A549 (cell line): ENCODE results near the gene TPST1. TPM values are rescaled to one million over a fixed set of nuclear protein-coding genes. Genes with fewer than 3 reads are reported as not detected.
A peak's percentile ranks its signal among the peaks of the same experiment; 100 is the strongest.

Experiments
- ATAC-seq, 2 experiments: fragments of 200-7000 bp in 1 of 2; fragments of >200 bp in 1 of 2; cut with Nextera tagmentation in 1 of 2; cut with Tn5 transposase in 1 of 2; 3 replicates each; pipeline versions ENCODE4 v1.8.0 to v1.9.1; 2018 to 2020; ENCODE audit warnings: mild to moderate bottlenecking in 1 of 2, moderate library complexity in 1 of 2
- CTCF ChIA-PET: fragments of 300-600 bp; sonication (Branson Sonifier 250); formaldehyde crosslinking; extraction: SDS; loops from one replicate; lab custom pipeline; 2021; ENCODE audit warnings: antibody characterized with exemption, inconsistent platforms; lab: Yijun Ruan, JAX
- POLR2A ChIA-PET: fragments of 350-600 bp; formaldehyde crosslinking; extraction: SDS; loops from one replicate; lab custom pipeline; 2021; ENCODE audit warnings: antibody characterized with exemption, inconsistent platforms; lab: Yijun Ruan, JAX
- DNase-seq, 2 experiments: peaks; one replicate each; pipeline versions ENCODE4 v3.0.0 to v3.0.0-alpha.2; 2011 to 2016; ENCODE audit warnings: low read depth in 1 of 2, low spot score in 1 of 2
- FAIRE-seq: peaks from 2 replicates; lab custom pipeline; 2011; peaks lifted over from hg19 to GRCh38; lab: Jason Lieb, UNC
- H3K27ac ChIP-seq, 2 experiments: fragments of >200 bp; sonication (Bioruptor Twin); formaldehyde crosslinking; 3 replicates each; pipeline ENCODE4 v1.5.1; 2016 to 2017
- H3K4me1 ChIP-seq: fragments of >200 bp; sonication (Bioruptor Twin); formaldehyde crosslinking; 3 replicates; pipeline ENCODE4 v1.6.1; 2016
- H3K4me2 ChIP-seq: fragments of >200 bp; sonication (Bioruptor Twin); formaldehyde crosslinking; 3 replicates; pipeline ENCODE4 v1.6.1; 2016
- H3K4me3 ChIP-seq: fragments of >200 bp; sonication (Bioruptor Twin); formaldehyde crosslinking; 3 replicates; pipeline ENCODE4 v1.5.1; 2016
- H3K9me3 ChIP-seq: fragments of >200 bp; sonication (Bioruptor Twin); formaldehyde crosslinking; 3 replicates; pipeline ENCODE4 v1.6.1; 2016
- CBX8 ChIP-seq: fragments of 200-600 bp; sonication (generic); IDR thresholded peaks from 2 replicates; pipeline ENCODE4 v1.6.1; 2016
- CHD4 ChIP-seq: fragments of 200-600 bp; sonication (generic); IDR thresholded peaks from 2 replicates; pipeline ENCODE4 v1.6.1; 2016; ENCODE audit warnings: antibody characterized with exemption, mild to moderate bottlenecking, borderline replicate concordance
- EHF ChIP-seq: fragments of 250-450 bp; sonication (Bioruptor Pico); IDR thresholded peaks from 2 replicates; pipeline ENCODE4 v1.5.0; 2020; ENCODE audit warnings: mild to moderate bottlenecking
- ESRRA ChIP-seq: fragments of 150-350 bp; IDR thresholded peaks from 2 replicates; pipeline ENCODE4 v1.6.1; 2014; ENCODE audit warnings: mild to moderate bottlenecking, low read length, borderline replicate concordance
- FOXS1 ChIP-seq: fragments of 250-450 bp; sonication (Bioruptor Pico); IDR thresholded peaks from 2 replicates; pipeline ENCODE4 v1.5.0; 2020; ENCODE audit warnings: mild to moderate bottlenecking, moderate library complexity
- HOXA7 ChIP-seq: fragments of 250-450 bp; sonication (Bioruptor Pico); IDR thresholded peaks from 2 replicates; pipeline ENCODE4 v1.5.0; 2020; ENCODE audit warnings: mild to moderate bottlenecking, moderate library complexity
- JUNB ChIP-seq: fragments of >200 bp; sonication (Bioruptor Twin); formaldehyde crosslinking; IDR thresholded peaks from 2 replicates; pipeline ENCODE4 v1.6.1; 2016
- MAFK ChIP-seq: fragments of 450-650 bp; IDR thresholded peaks from 2 replicates; pipeline ENCODE4 v1.6.1; 2014; ENCODE audit not compliant: partially characterized antibody
- NR3C1 ChIP-seq: fragments of >200 bp; sonication (Bioruptor Twin); formaldehyde crosslinking; IDR thresholded peaks from 3 replicates; pipeline ENCODE4 v1.6.1; 2017
- RAD21 ChIP-seq, 2 experiments: fragments of >200 bp in 1 of 2; sonication (Bioruptor Twin) in 1 of 2; formaldehyde crosslinking in 1 of 2; IDR thresholded peaks in 1 of 2; conservative IDR thresholded peaks in 1 of 2; 2 replicates in 1 of 2; 3 replicates in 1 of 2; pipeline ENCODE4 v1.6.1; 2012 to 2018; ENCODE audit warnings: inconsistent platforms in 1 of 2
- RCOR1 ChIP-seq: fragments of 150-350 bp; IDR thresholded peaks from 2 replicates; pipeline ENCODE4 v1.6.1; 2014; ENCODE audit warnings: antibody characterized with exemption, low read length, low read depth
- RFX5 ChIP-seq: fragments of 450-650 bp; IDR thresholded peaks from 2 replicates; pipeline ENCODE4 v1.7.1; 2014; ENCODE audit warnings: antibody characterized with exemption, mild to moderate bottlenecking, moderate library complexity
- RNF2 ChIP-seq: fragments of 200-600 bp; sonication (generic); IDR thresholded peaks from 2 replicates; pipeline ENCODE4 v1.6.1; 2016; ENCODE audit warnings: low read depth, mild to moderate bottlenecking, antibody characterized with exemption, moderate library complexity, borderline replicate concordance
- SMC3 ChIP-seq: fragments of >200 bp; sonication (Bioruptor Twin); formaldehyde crosslinking; IDR thresholded peaks from 3 replicates; pipeline ENCODE4 v1.6.1; 2018; ENCODE audit warnings: inconsistent platforms
- SREBF2 ChIP-seq: fragments of 450-650 bp; IDR thresholded peaks from 2 replicates; pipeline ENCODE4 v1.6.1; 2014; ENCODE audit warnings: mild to moderate bottlenecking, moderate library complexity
- ZC3H11A ChIP-seq: fragments of 450-650 bp; IDR thresholded peaks from 2 replicates; pipeline ENCODE4 v1.6.1; 2014; ENCODE audit warnings: antibody characterized with exemption, mild to moderate bottlenecking
- ZFP36 ChIP-seq: fragments of 450-650 bp; IDR thresholded peaks from 2 replicates; pipeline ENCODE4 v1.6.1; 2014; ENCODE audit warnings: borderline replicate concordance; ENCODE audit not compliant: partially characterized antibody
- WGBS: methylation state at CpG from one replicate; pipeline ENCODE4 v1.1.6; 2017; ENCODE audit errors: missing lambda C conversion rate; 5-methylcytosine and 5-hydroxymethylcytosine counted together
- polyA plus RNA-seq, 4 experiments: library from polyadenylated mRNA; depleted of rRNA in 3 of 4; stranded (reverse); fragments of >200 nt; fragmentation: RNase III in 1 of 4; extraction: RNeasy Plus Mini Kit Qiagen cat#74134 plus additional on column Dnase treatment in 1 of 4; gene quantifications; 2 replicates in 3 of 4; 3 replicates in 1 of 4; pipeline ENCODE4 v1.2.3, GENCODE V29; 2011 to 2017
- TF ChIP-seq, protein P1 (sequence below): IDR thresholded peaks from 2 replicates; pipeline ENCODE4 v1.6.1; 2012; ENCODE audit warnings: low read depth, borderline replicate concordance
- TF ChIP-seq, protein P2 (sequence below): fragments of >200 bp; sonication (Bioruptor Twin); formaldehyde crosslinking; IDR thresholded peaks from 3 replicates; pipeline ENCODE4 v1.5.1; 2016
- TF ChIP-seq, protein P3 (sequence below): fragments of 200-600 bp; sonication (generic); IDR thresholded peaks from 2 replicates; pipeline ENCODE4 v1.6.1; 2016; ENCODE audit warnings: antibody characterized with exemption, mild to moderate bottlenecking, moderate library complexity
- TF ChIP-seq, protein P4 (sequence below): IDR thresholded peaks from 2 replicates; pipeline ENCODE4 v1.6.1; 2012
- TF ChIP-seq, protein P5 (sequence below): fragments of >200 bp; sonication (Bioruptor Twin); formaldehyde crosslinking; IDR thresholded peaks from 2 replicates; pipeline ENCODE4 v1.6.1; 2016

TPST1 gene
- polyA plus RNA-seq, 2 of the 4 experiments (the other 2 are of a cell fraction) = 14.6 to 20.4 TPM

DNA sequence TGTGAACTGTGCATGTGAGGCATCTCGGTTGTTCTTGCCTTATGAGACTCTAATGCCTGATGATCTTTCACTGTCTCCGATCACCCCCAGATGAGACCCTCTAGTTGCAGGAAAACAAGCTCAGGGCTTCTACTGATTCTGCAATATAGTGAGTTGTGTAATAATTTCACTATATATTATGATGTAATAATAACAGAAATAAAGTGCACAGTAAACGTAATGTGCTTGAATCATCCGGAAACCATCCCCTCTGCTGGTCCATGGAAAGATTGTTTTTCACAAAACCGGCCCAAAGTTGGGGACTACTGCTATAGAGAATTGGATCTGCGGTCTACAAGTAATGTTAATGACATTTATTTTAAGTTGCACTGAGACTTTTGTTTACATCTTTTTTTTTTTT, 126.7 kb downstream of the TPST1 start:
- DNase-seq = no peak
- H3K4me2 ChIP-seq = no peak overlapping the region
- peaks cover 2% of the 10 kb centered on the region; the same call in 1 of the 3 replicates for H3K9me3 ChIP-seq
- no peak for ATAC-seq
- H3K4me1 ChIP-seq = peaks cover 30% of the 10 kb centered on the region
- H3K27ac ChIP-seq = no peak overlapping the region
- 88% methylated on average over 6 of the region's 6 CpGs for WGBS
- TF ChIP-seq, protein P1, sequence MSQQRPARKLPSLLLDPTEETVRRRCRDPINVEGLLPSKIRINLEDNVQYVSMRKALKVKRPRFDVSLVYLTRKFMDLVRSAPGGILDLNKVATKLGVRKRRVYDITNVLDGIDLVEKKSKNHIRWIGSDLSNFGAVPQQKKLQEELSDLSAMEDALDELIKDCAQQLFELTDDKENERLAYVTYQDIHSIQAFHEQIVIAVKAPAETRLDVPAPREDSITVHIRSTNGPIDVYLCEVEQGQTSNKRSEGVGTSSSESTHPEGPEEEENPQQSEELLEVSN = no peak
- TF ChIP-seq MAFK (no peak), NR3C1 (no peak), CBX8 (no peak), RFX5 (no peak), FOXS1 (CRISPR knock-in tag) (no peak), ZFP36 (no peak), RAD21 (conservative IDR thresholded peaks at IDR 0.05 in 1 of 2, IDR thresholded peaks at IDR 0.05 in 1 of 2) (no peak)
- TF ChIP-seq, protein P2, sequence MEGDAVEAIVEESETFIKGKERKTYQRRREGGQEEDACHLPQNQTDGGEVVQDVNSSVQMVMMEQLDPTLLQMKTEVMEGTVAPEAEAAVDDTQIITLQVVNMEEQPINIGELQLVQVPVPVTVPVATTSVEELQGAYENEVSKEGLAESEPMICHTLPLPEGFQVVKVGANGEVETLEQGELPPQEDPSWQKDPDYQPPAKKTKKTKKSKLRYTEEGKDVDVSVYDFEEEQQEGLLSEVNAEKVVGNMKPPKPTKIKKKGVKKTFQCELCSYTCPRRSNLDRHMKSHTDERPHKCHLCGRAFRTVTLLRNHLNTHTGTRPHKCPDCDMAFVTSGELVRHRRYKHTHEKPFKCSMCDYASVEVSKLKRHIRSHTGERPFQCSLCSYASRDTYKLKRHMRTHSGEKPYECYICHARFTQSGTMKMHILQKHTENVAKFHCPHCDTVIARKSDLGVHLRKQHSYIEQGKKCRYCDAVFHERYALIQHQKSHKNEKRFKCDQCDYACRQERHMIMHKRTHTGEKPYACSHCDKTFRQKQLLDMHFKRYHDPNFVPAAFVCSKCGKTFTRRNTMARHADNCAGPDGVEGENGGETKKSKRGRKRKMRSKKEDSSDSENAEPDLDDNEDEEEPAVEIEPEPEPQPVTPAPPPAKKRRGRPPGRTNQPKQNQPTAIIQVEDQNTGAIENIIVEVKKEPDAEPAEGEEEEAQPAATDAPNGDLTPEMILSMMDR = no peak
- TF ChIP-seq, protein P3, sequence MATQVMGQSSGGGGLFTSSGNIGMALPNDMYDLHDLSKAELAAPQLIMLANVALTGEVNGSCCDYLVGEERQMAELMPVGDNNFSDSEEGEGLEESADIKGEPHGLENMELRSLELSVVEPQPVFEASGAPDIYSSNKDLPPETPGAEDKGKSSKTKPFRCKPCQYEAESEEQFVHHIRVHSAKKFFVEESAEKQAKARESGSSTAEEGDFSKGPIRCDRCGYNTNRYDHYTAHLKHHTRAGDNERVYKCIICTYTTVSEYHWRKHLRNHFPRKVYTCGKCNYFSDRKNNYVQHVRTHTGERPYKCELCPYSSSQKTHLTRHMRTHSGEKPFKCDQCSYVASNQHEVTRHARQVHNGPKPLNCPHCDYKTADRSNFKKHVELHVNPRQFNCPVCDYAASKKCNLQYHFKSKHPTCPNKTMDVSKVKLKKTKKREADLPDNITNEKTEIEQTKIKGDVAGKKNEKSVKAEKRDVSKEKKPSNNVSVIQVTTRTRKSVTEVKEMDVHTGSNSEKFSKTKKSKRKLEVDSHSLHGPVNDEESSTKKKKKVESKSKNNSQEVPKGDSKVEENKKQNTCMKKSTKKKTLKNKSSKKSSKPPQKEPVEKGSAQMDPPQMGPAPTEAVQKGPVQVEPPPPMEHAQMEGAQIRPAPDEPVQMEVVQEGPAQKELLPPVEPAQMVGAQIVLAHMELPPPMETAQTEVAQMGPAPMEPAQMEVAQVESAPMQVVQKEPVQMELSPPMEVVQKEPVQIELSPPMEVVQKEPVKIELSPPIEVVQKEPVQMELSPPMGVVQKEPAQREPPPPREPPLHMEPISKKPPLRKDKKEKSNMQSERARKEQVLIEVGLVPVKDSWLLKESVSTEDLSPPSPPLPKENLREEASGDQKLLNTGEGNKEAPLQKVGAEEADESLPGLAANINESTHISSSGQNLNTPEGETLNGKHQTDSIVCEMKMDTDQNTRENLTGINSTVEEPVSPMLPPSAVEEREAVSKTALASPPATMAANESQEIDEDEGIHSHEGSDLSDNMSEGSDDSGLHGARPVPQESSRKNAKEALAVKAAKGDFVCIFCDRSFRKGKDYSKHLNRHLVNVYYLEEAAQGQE = no peak
- TF ChIP-seq, protein P4, sequence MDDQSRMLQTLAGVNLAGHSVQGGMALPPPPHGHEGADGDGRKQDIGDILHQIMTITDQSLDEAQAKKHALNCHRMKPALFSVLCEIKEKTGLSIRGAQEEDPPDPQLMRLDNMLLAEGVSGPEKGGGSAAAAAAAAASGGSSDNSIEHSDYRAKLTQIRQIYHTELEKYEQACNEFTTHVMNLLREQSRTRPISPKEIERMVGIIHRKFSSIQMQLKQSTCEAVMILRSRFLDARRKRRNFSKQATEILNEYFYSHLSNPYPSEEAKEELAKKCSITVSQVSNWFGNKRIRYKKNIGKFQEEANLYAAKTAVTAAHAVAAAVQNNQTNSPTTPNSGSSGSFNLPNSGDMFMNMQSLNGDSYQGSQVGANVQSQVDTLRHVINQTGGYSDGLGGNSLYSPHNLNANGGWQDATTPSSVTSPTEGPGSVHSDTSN = no peak
- no peak overlapping the region for H3K4me3 ChIP-seq
- no peak for FAIRE-seq
- ChIA-PET POLR2A (no interaction called here), CTCF (interaction anchor here (0.6 kb wide), 1 partner anchor 85 kb away, joined by 5 read pairs; no protein-coding TSS in a partner anchor)

DNA sequence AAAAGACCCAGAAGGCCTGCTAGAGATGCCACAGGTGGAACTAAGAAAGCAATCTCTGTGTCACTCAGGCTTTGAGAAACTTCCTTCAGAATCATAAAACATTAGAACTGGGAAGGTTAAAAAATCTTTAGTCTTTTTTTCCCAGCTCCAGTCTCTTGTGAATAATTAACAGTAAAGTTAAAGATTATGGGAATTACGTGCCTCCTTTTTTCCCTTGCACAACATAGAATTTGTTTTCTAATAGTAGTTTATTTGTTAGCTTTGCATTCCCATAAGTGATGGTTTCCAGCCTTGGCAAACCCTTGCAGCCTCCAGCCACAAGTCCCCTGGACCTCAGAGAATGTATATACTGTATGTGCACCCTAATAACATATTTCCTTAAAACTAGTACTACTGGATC, 128.3 kb downstream of the TPST1 start:
- ChIA-PET POLR2A (no interaction called here), CTCF (interaction anchor here (1.0 kb wide), 1 partner anchor 54 kb away, joined by 3 read pairs; no protein-coding TSS in a partner anchor)
- Histone ChIP-seq H3K4me3 (no peak overlapping the region), H3K9me3 (peaks cover 3% of the 10 kb centered on the region; the same call in 1 of the 3 replicates), H3K4me2 (peak overlapping the region; percentile 25), H3K27ac (no peak overlapping the region), H3K4me1 (peaks cover 25% of the 10 kb centered on the region)
- DNase-seq = no peak
- ATAC-seq = no peak
- 2% methylated on average over 1 of the region's 1 CpG for WGBS
- no peak for FAIRE-seq
- no peak for TF ChIP-seq RNF2
- TF ChIP-seq, protein P3 = no peak
- TF ChIP-seq, protein P5, sequence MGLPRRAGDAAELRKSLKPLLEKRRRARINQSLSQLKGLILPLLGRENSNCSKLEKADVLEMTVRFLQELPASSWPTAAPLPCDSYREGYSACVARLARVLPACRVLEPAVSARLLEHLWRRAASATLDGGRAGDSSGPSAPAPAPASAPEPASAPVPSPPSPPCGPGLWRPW = no peak
- TF ChIP-seq CHD4 = no peak
- TF ChIP-seq, protein P4 = no peak
- no peak for TF ChIP-seq ZC3H11A
- no peak for TF ChIP-seq SREBF2
- TF ChIP-seq SMC3 = no peak
- no peak for TF ChIP-seq RCOR1
- TF ChIP-seq HOXA7 (CRISPR knock-in tag) = no peak
- no peak for TF ChIP-seq EHF (CRISPR knock-in tag)
- no peak for TF ChIP-seq ESRRA
- no peak for TF ChIP-seq JUNB
